NCI-H510A (cell line): ENCODE data around the gene VN1R4.
"Not testable (repeated sequence)": the region's sequence is repeated elsewhere in the genome, so short reads cannot be mapped to it uniquely, and the experiment has no call there.

ENCODE experiments used
- DNase-seq: peaks from one replicate; lab custom pipeline; 2025; lab: John Stamatoyannopoulos, UW

The VN1R4 gene

GRCh38 chr19:53267623-53268022 lies at the start of gene VN1R4:
TSS of gene VN1R4 (minus strand) at chr19:53267723. CDS start at chr19:53267665, 58 bp downstream.
- DNase-seq: not testable (repeated sequence)

GRCh38 chr19:53311897-53312296 lies 44.4 kb upstream of the VN1R4 start:
- no peak for DNase-seq

GRCh38 chr19:53311044-53311443 lies 43.5 kb upstream of the VN1R4 start:
- no peak for DNase-seq

- no peak for DNase-seq
Observed at GRCh38 chr19:53308339-53308811, 40.9 kb upstream of the VN1R4 start.

- not testable (repeated sequence) for DNase-seq
Observed at GRCh38 chr19:53301341-53301740, 33.8 kb upstream of the VN1R4 start.

GRCh38 chr19:53294786-53295441 lies 27.4 kb upstream of the VN1R4 start:
- DNase-seq: no peak

- DNase-seq: no peak
Observed at GRCh38 chr19:53290758-53291549, 23.4 kb upstream of the VN1R4 start.

GRCh38 chr19:53285087-53285486 lies 17.6 kb upstream of the VN1R4 start:
- DNase-seq: no peak

GRCh38 chr19:53281947-53282346 lies 14.4 kb upstream of the VN1R4 start:
- not testable (repeated sequence) for DNase-seq

GRCh38 chr19:53275480-53275879 lies 8.0 kb upstream of the VN1R4 start:
- no peak for DNase-seq

- no peak for DNase-seq
Observed at GRCh38 chr19:53272044-53272443, 4.5 kb upstream of the VN1R4 start.

- not testable (repeated sequence) for DNase-seq
Observed at GRCh38 chr19:53269861-53270260, 2.3 kb upstream of the VN1R4 start.

GRCh38 chr19:53257715-53258342 lies 9.7 kb downstream of the VN1R4 start, which contains the start of gene VN1R2:
TSS of gene VN1R2 (plus strand) at chr19:53258292. CDS start at chr19:53258376, 84 bp downstream.
- DNase-seq: not testable (repeated sequence)

GRCh38 chr19:53254411-53255341 lies 12.8 kb downstream of the VN1R4 start, which contains the start of gene ZNF677:
TSS of gene ZNF677 (minus strand) at chr19:53254873. CDS start at chr19:53251550, 3,323 bp downstream.
- no peak for DNase-seq

- no peak for DNase-seq
Observed at GRCh38 chr19:53246498-53246897, 21.0 kb downstream of the VN1R4 start.

- no peak for DNase-seq
Observed at GRCh38 chr19:53237114-53237777, 30.3 kb downstream of the VN1R4 start.

- DNase-seq: no peak
Observed at GRCh38 chr19:53224606-53225005, 42.9 kb downstream of the VN1R4 start.

- not testable (repeated sequence) for DNase-seq
Observed at GRCh38 chr19:53222716-53223115, 44.8 kb downstream of the VN1R4 start.
